EH (cell line): ENCODE data around the gene ZNF136.
A peak's percentile ranks its signal among the peaks of the same experiment; 100 is the strongest.

ENCODE experiments used
- DNase-seq: peaks from one replicate; pipeline ENCODE4 v3.0.0-alpha.2; 2015; ENCODE audit warnings: low read depth

Gene ZNF136

GRCh38 chr19:12194827-12195731 lies 32.2 kb downstream of the ZNF136 start:
- DNase-seq: peak; percentile 9

DNA sequence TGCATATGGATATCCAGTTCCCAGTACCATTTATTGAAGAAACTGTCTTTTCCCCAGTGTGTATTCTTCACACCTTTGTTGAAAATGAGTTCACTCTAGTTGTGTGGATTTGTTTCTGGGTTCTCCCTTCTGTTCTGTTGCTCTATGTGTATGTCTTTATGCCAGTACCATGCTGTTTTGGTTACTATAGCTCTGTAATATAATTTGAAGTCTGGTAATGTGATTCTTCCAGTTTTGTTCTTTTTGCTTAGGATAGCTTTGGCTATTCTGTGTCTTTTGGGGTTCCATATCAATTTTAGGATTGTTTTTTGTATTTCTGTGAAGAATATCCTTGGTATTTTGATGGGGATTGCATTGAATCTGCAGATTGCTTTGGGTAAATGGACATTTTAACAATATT lies 35.2 kb downstream of the ZNF136 start:
- no peak for DNase-seq

DNA sequence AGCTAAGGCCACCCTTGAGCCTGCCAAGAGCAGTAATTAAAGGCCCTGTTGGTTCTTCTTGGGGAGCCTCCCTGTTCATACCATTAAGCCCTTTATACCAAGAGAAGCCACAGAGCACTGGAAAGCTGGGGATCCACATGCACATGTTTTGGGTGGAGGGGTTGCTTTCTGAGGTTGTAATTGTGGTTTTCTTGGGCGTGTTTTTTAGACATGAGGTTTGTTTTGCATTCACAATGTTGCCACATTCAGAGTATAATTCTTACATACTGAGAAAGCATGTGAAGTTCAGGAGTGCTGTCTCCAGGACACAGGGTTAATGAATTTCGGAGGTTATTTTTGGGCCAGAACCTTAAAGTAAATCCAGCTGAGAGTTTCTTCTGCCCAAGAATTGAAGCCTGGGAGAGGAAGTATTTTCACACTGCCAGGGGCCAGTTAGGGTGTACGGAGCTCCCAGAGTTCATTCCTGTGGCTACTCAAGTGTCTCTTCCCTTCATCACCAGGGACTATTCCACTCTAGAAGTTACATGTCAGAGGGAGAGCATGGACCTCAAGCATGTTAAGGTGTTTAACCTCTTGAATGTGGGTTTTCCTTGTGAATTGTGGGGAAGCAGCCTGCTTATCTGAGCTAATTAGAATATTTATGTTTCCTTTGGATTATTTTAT lies 37.0 kb downstream of the ZNF136 start:
- no peak for DNase-seq

- DNase-seq: no peak
These were observed 39.4 kb downstream of the ZNF136 start for GRCh38 chr19:12202250-12202649.

DNA sequence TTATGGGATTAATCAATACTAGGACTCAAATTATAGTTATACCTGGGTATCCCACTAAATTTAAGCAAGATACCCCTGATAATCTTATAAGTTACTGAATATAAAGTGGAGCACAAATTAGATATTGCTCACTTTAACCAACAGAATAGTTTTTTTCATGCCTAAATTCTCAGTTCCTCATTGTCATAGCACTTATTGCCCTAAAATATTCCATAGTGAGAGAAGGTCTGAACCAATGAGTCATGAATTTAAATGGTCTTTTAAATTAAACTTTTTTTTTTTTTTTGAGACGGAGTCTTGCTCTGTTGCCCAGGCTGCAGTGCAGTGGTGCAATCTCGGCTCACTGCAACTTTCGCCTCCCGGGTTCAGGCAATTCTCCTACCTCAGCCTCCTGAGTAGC lies 42.4 kb downstream of the ZNF136 start:
- no peak for DNase-seq

DNA sequence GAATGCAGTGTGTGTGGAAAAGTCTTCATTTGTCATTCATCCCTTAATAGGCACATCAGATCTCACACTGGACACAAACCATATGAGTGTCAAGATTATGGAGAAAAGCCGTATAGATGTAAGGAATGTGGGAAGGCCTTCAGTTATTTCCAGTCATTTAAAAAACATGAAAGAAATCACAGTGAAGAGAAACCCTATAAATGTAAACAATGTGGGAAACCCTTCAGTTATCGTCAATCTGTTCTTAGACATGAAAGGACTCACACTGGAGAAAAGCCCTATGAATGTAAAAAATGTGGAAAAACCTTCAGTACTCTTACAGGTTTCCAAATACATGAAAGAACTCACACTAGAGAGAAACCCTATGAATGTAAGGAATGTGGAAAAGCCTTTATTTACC lies 45.3 kb downstream of the ZNF136 start:
- no peak for DNase-seq

GRCh38 chr19:12217332-12217731 lies 54.4 kb downstream of the ZNF136 start:
- no peak for DNase-seq

DNA sequence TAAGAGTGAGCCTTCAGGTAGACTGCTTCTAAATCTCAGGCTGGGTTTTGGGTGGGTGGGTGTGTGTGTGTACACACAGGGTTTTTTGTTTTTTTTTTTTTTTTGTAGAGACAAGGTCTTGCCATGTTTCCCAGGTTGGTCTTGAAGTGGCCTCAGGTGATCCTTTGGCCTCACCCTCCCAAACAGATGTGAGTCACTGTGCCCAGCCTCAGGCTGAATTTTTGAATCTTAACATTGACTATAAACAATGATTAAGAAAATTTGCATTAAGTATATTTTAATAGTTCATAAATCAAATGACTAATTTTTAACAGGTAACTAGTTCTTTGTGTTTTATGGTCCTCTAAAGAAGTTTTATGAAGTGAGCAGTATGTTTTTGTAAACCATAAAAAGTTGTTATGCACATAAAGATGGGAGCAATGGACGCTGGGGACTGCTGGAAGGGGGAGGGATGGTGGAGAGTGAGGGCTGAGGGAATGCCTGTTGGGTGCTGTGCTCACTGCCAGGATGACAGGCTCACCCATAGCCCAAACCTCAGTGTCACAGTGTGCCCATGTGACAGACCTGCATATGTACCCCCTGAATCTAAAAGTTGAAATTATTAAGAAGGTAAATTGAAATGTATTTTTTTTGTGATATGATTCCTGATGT lies 60.2 kb downstream of the ZNF136 start:
- DNase-seq: no peak

DNA sequence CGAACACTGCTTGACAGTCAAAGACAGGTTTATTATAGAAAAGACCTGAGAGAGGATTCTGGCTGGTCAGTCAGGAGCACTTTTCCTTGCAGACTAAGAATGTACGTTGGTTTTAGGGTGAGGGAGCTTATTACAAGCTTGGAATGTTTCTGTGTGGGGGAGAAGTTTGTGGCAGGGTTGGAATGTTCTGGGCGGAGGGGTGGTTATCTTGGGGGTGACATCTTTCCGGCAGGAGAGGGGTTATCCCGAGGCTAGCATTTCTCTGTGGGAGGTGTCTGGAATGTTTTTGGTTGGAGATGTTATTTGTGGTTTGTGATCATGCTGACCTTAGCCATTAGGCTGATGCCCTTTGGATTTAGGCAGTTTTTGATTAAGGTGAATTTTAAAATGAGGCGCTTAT lies 61.8 kb downstream of the ZNF136 start:
- peak; percentile 11 for DNase-seq

DNA sequence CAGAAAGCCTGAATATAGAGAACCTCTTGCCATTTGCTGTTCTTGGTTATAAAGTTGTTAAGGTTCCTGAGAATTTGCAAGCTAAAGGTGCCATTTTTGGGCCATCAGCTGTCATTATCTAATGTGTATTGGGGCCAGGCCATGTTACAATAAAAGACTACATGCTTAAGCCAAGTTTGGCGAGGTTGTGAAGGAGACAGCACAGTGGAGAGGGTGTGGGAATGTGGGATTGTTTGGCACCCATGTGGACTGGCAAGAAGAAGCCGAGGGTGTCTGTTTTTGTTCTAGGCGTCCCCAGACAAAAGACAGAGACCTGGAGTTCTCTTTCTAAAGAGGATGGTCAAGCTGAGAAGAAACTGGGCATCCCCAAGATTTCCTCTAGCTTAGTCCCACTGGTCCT lies 67.1 kb downstream of the ZNF136 start:
- no peak for DNase-seq

GRCh38 chr19:12230751-12231733 lies 68.1 kb downstream of the ZNF136 start:
- DNase-seq: no peak

- no peak for DNase-seq
These were observed 70.1 kb downstream of the ZNF136 start for GRCh38 chr19:12232961-12233360.

GRCh38 chr19:12237143-12237839 lies 74.4 kb downstream of the ZNF136 start:
- no peak for DNase-seq
